HG03159 (cell line): ENCODE data around the gene ARMC9.
A peak's percentile ranks its signal among the peaks of the same experiment; 100 is the strongest.

Experiments
- ATAC-seq: cut with Tn5 transposase; IDR thresholded peaks from one replicate; pipeline ENCODE4 v1.9.1; 2021; ENCODE audit warnings: mild to moderate bottlenecking, moderate library complexity; ENCODE audit not compliant: unreplicated experiment

ARMC9 gene

GRCh38 chr2:231378026-231378722, 179.7 kb downstream of the ARMC9 start:
- no peak for ATAC-seq

GRCh38 chr2:231379266-231380215, 181.1 kb downstream of the ARMC9 start:
- no peak for ATAC-seq

GRCh38 chr2:231380307-231380706, 181.9 kb downstream of the ARMC9 start:
- no peak for ATAC-seq

GRCh38 chr2:231380991-231381847, 182.8 kb downstream of the ARMC9 start:
- ATAC-seq: no peak

- ATAC-seq: no peak
These were observed 183.7 kb downstream of the ARMC9 start for GRCh38 chr2:231382116-231382515.

GRCh38 chr2:231383416-231384108, 185.1 kb downstream of the ARMC9 start:
- ATAC-seq: no peak

GRCh38 chr2:231384109-231384435, 185.6 kb downstream of the ARMC9 start:
- ATAC-seq: no peak

GRCh38 chr2:231384970-231385369, 186.5 kb downstream of the ARMC9 start:
- no peak for ATAC-seq

- ATAC-seq: no peak
These were observed 187.0 kb downstream of the ARMC9 start for GRCh38 chr2:231385429-231385828.

GRCh38 chr2:231386446-231386845, 188.0 kb downstream of the ARMC9 start:
- ATAC-seq: no peak

- no peak for ATAC-seq
These were observed 189.7 kb downstream of the ARMC9 start for GRCh38 chr2:231387904-231388724.

GRCh38 chr2:231388725-231389346, 190.4 kb downstream of the ARMC9 start:
- ATAC-seq: no peak

- ATAC-seq: no peak
These were observed 192.2 kb downstream of the ARMC9 start for GRCh38 chr2:231390667-231391066.

GRCh38 chr2:231391981-231392380, 193.6 kb downstream of the ARMC9 start:
- ATAC-seq: no peak

GRCh38 chr2:231392431-231393148, 194.2 kb downstream of the ARMC9 start:
- ATAC-seq: no peak

GRCh38 chr2:231393149-231394131, 195.0 kb downstream of the ARMC9 start:
- ATAC-seq: peak; percentile 36
